CD8-positive, alpha-beta memory T cell (primary cell): ENCODE measurements around the gene SCN1A. TPM values are rescaled to one million over a fixed set of nuclear protein-coding genes. Genes with fewer than 3 reads are reported as not detected.
A peak's percentile ranks its signal among the peaks of the same experiment; 100 is the strongest.
"Not testable (repeated sequence)": the region's sequence is repeated elsewhere in the genome, so short reads cannot be mapped to it uniquely, and the experiment has no call there.

Source experiments
- CTCF ChIA-PET: fragments of 350-600 bp; sonication (Branson Sonifier 250); formaldehyde crosslinking; loops from one replicate; lab custom pipeline; 2021; ENCODE audit warnings: antibody characterized with exemption; lab: Charles Lee
- POLR2A ChIA-PET: fragments of 350-600 bp; sonication (Branson Sonifier 250); formaldehyde crosslinking; loops from one replicate; lab custom pipeline; 2021; ENCODE audit warnings: antibody characterized with exemption; lab: Charles Lee
- DNase-seq, 5 donors: peaks; one replicate each; pipeline versions ENCODE4 v3.0.0 to v3.0.0-alpha.2; 2020 to 2022; ENCODE audit warnings: mixed read lengths in 1 of 5
- H3K27ac ChIP-seq: one replicate; pipeline ENCODE4 v1.7.0; 2013; ENCODE audit warnings: low read depth, mild to moderate bottlenecking, low read length, moderate library complexity
- H3K27me3 ChIP-seq: 2 replicates; pipeline ENCODE4 v1.7.0; 2013; ENCODE audit warnings: low read length, mild to moderate bottlenecking; ENCODE audit not compliant: insufficient read depth, poor library complexity, severe bottlenecking
- H3K36me3 ChIP-seq: 2 replicates; pipeline ENCODE4 v1.7.0; 2013; ENCODE audit warnings: mild to moderate bottlenecking, low read length, moderate library complexity; ENCODE audit not compliant: insufficient read depth
- H3K4me1 ChIP-seq: 2 replicates; pipeline ENCODE4 v1.7.0; 2013; ENCODE audit warnings: mild to moderate bottlenecking, low read length, moderate library complexity; ENCODE audit not compliant: insufficient read depth
- H3K4me3 ChIP-seq: 2 replicates; pipeline ENCODE4 v1.7.0; 2013; ENCODE audit warnings: mild to moderate bottlenecking, low read length
- H3K9me3 ChIP-seq: 2 replicates; pipeline ENCODE4 v1.7.0; 2013; ENCODE audit warnings: mild to moderate bottlenecking, low read length
- H3K27ac Mint-ChIP-seq, 8 donors: one replicate each; pipeline ENCODE4 v1.8.0; 2020 to 2021; ENCODE audit warnings: mixed read lengths in 8 of 8, mild to moderate bottlenecking in 6 of 8, inconsistent platforms in 3 of 8, moderate library complexity in 3 of 8
- H3K27me3 Mint-ChIP-seq, 2 donors: one replicate each; pipeline ENCODE4 v1.8.0; 2020 to 2021; ENCODE audit warnings: mixed read lengths in 2 of 2, mild to moderate bottlenecking in 1 of 2, moderate library complexity in 1 of 2
- H3K36me3 Mint-ChIP-seq, 3 donors: one replicate each; pipeline ENCODE4 v1.8.0; 2020 to 2021; ENCODE audit warnings: mixed read lengths in 3 of 3, inconsistent platforms in 1 of 3, mild to moderate bottlenecking in 1 of 3
- H3K4me1 Mint-ChIP-seq, 3 donors: one replicate each; pipeline ENCODE4 v1.8.0; 2020 to 2021; ENCODE audit warnings: mixed read lengths in 3 of 3, inconsistent platforms in 1 of 3, mild to moderate bottlenecking in 1 of 3
- H3K4me3 Mint-ChIP-seq, 7 donors: one replicate each; pipeline ENCODE4 v1.8.0; 2020 to 2021; ENCODE audit warnings: mixed read lengths in 7 of 7, mild to moderate bottlenecking in 6 of 7, moderate library complexity in 4 of 7, inconsistent platforms in 2 of 7
- H3K9me3 Mint-ChIP-seq, 5 donors: one replicate each; pipeline ENCODE4 v1.8.0; 2020 to 2022; ENCODE audit warnings: mixed read lengths in 5 of 5, mild to moderate bottlenecking in 3 of 5, moderate library complexity in 2 of 5, inconsistent platforms in 1 of 5
- polyA plus RNA-seq: library from polyadenylated mRNA; unstranded; fragments of 300-500 nt; fragmentation: Illumina TruSeq; gene quantifications from one replicate; pipeline ENCODE4 v1.2.3, GENCODE V29; 2021
- total RNA-seq, 2 experiments: library from RNA; stranded (reverse); gene quantifications; one replicate each; pipeline ENCODE4 v1.2.3, GENCODE V29; 2021

SCN1A gene
- total and polyA plus RNA-seq, 3 experiments from 2014 or later: not detected

- no peak for DNase-seq
- no peaks in the 10 kb centered on the region for H3K27me3 ChIP-seq
- no peak overlapping the region for H3K4me3 ChIP-seq
- Mint-ChIP-seq H3K4me1 (no peaks in the 10 kb centered on the region), H3K36me3 (no peaks in the 10 kb centered on the region), H3K27me3 (peaks cover 13 to 31% of the 10 kb centered on the region in 2 donors), H3K27ac (no peak overlapping the region), H3K9me3 (no peaks in the 10 kb centered on the region), H3K4me3 (no peak overlapping the region)
- ChIA-PET CTCF (no interaction called here), POLR2A (no interaction called here)
- H3K36me3 ChIP-seq: no peaks in the 10 kb centered on the region
- H3K9me3 ChIP-seq: no peaks in the 10 kb centered on the region
- no peak overlapping the region for H3K27ac ChIP-seq
- no peaks in the 10 kb centered on the region for H3K4me1 ChIP-seq
Measured at GRCh38 chr2:165985120-165985519, 142.7 kb downstream of the SCN1A start.

GRCh38 chr2:165972161-165972560, 155.7 kb downstream of the SCN1A start:
- H3K4me1 Mint-ChIP-seq, H3K4me1 ChIP-seq, DNase-seq, H3K36me3 ChIP-seq, POLR2A ChIA-PET, H3K9me3 ChIP-seq, H3K27ac ChIP-seq, H3K4me3 ChIP-seq, H3K4me3 Mint-ChIP-seq, H3K27ac Mint-ChIP-seq, H3K36me3 Mint-ChIP-seq, H3K27me3 ChIP-seq, CTCF ChIA-PET, H3K9me3 Mint-ChIP-seq: not testable (repeated sequence)
- peaks cover 14 to 53% of the 10 kb centered on the region in 2 donors for H3K27me3 Mint-ChIP-seq

- Mint-ChIP-seq H3K27ac (no peak overlapping the region), H3K9me3 (no peaks in the 10 kb centered on the region), H3K27me3 (peaks cover 16 to 53% of the 10 kb centered on the region in 2 donors), H3K4me3 (no peak overlapping the region), H3K36me3 (peaks cover 0 to 2% (median under 1%) of the 10 kb centered on the region in 3 donors), H3K4me1 (peaks cover 0 to 2% (median 0%) of the 10 kb centered on the region in 3 donors)
- Histone ChIP-seq H3K9me3 (no peaks in the 10 kb centered on the region), H3K27me3 (no peaks in the 10 kb centered on the region), H3K4me3 (no peak overlapping the region), H3K27ac (no peak overlapping the region), H3K36me3 (no peaks in the 10 kb centered on the region), H3K4me1 (no peaks in the 10 kb centered on the region)
- ChIA-PET POLR2A (no interaction called here), CTCF (no interaction called here)
- no peak for DNase-seq
Measured at GRCh38 chr2:165970663-165971062, 157.2 kb downstream of the SCN1A start.

- Mint-ChIP-seq H3K4me3 (no peak overlapping the region), H3K4me1 (peaks cover 0 to 2% (median 0%) of the 10 kb centered on the region in 3 donors), H3K27ac (no peak overlapping the region), H3K27me3 (peaks cover 15 to 50% of the 10 kb centered on the region in 2 donors), H3K9me3 (no peaks in the 10 kb centered on the region), H3K36me3 (peaks cover 0 to 2% (median 0%) of the 10 kb centered on the region in 3 donors)
- ChIA-PET POLR2A (no interaction called here), CTCF (no interaction called here)
- H3K27ac ChIP-seq: no peak overlapping the region
- H3K4me3 ChIP-seq: no peak overlapping the region
- DNase-seq: no peak
- no peaks in the 10 kb centered on the region for H3K36me3 ChIP-seq
- H3K27me3 ChIP-seq: no peaks in the 10 kb centered on the region
- no peaks in the 10 kb centered on the region for H3K4me1 ChIP-seq
- H3K9me3 ChIP-seq: no peaks in the 10 kb centered on the region
Measured at GRCh38 chr2:165969227-165969626, 158.6 kb downstream of the SCN1A start.

GRCh38 chr2:165967746-165968145, 160.1 kb downstream of the SCN1A start:
- H3K9me3 Mint-ChIP-seq: no peaks in the 10 kb centered on the region
- DNase-seq: no peak
- Histone ChIP-seq H3K4me1 (no peaks in the 10 kb centered on the region), H3K36me3 (no peaks in the 10 kb centered on the region), H3K27me3 (no peaks in the 10 kb centered on the region), H3K4me3 (no peak overlapping the region), H3K9me3 (no peaks in the 10 kb centered on the region), H3K27ac (no peak overlapping the region)
- ChIA-PET POLR2A (no interaction called here), CTCF (no interaction called here)
- peaks cover 11 to 44% of the 10 kb centered on the region in 2 donors for H3K27me3 Mint-ChIP-seq
- peaks cover 0 to 2% (median 0%) of the 10 kb centered on the region in 3 donors for H3K4me1 Mint-ChIP-seq
- H3K4me3 Mint-ChIP-seq: no peak overlapping the region
- H3K36me3 Mint-ChIP-seq: peaks cover 0 to 2% (median 0%) of the 10 kb centered on the region in 3 donors
- no peak overlapping the region for H3K27ac Mint-ChIP-seq

- CTCF ChIA-PET: interaction anchor here (0.8 kb wide), 1 partner anchor 9 kb away, joined by 3 read pairs; the partner anchor contains the start of gene TTC21B
- POLR2A ChIA-PET: no interaction called here
- no peaks in the 10 kb centered on the region for H3K36me3 Mint-ChIP-seq
- H3K4me1 ChIP-seq: no peaks in the 10 kb centered on the region
- no peak overlapping the region for H3K27ac ChIP-seq
- H3K4me3 Mint-ChIP-seq: no peak overlapping the region
- H3K4me3 ChIP-seq: no peak overlapping the region
- DNase-seq: no peak
- H3K27me3 Mint-ChIP-seq: no peaks in the 10 kb centered on the region
- no peaks in the 10 kb centered on the region for H3K36me3 ChIP-seq
- H3K9me3 ChIP-seq: no peaks in the 10 kb centered on the region
- no peaks in the 10 kb centered on the region for H3K4me1 Mint-ChIP-seq
- no peak overlapping the region for H3K27ac Mint-ChIP-seq
- no peaks in the 10 kb centered on the region for H3K27me3 ChIP-seq
- H3K9me3 Mint-ChIP-seq: no peaks in the 10 kb centered on the region
Measured at GRCh38 chr2:165961818-165962217, 166.0 kb downstream of the SCN1A start.

- no peaks in the 10 kb centered on the region for H3K27me3 Mint-ChIP-seq
- H3K27ac ChIP-seq: no peak overlapping the region
- no peak overlapping the region for H3K4me3 ChIP-seq
- DNase-seq: no peak
- POLR2A ChIA-PET: no interaction called here
- peak overlapping the region in 1 of 7 donors; percentile 0 for H3K4me3 Mint-ChIP-seq
- H3K27me3 ChIP-seq: no peaks in the 10 kb centered on the region
- H3K36me3 Mint-ChIP-seq: no peaks in the 10 kb centered on the region
- H3K9me3 ChIP-seq: no peaks in the 10 kb centered on the region
- H3K9me3 Mint-ChIP-seq: no peaks in the 10 kb centered on the region
- peaks cover 4 to 13% (median 10%) of the 10 kb centered on the region in 3 donors for H3K4me1 Mint-ChIP-seq
- CTCF ChIA-PET: no interaction called here
- H3K4me1 ChIP-seq: peaks cover 10% of the 10 kb centered on the region
- H3K27ac Mint-ChIP-seq: no peak overlapping the region
- H3K36me3 ChIP-seq: no peaks in the 10 kb centered on the region
Measured at GRCh38 chr2:165959371-165959770, 168.4 kb downstream of the SCN1A start.

- Mint-ChIP-seq H3K27me3 (no peaks in the 10 kb centered on the region), H3K9me3 (no peaks in the 10 kb centered on the region), H3K27ac (no peak overlapping the region), H3K4me1 (peaks cover 4 to 17% (median 10%) of the 10 kb centered on the region in 3 donors), H3K4me3 (peak overlapping the region in 1 of 7 donors; percentile 14), H3K36me3 (no peaks in the 10 kb centered on the region)
- ChIA-PET CTCF (no interaction called here), POLR2A (interaction anchor here (0.6 kb wide), 1 partner anchor 12 kb away, joined by 3 read pairs; no protein-coding TSS in a partner anchor)
- no peaks in the 10 kb centered on the region for H3K9me3 ChIP-seq
- H3K4me1 ChIP-seq: peaks cover 13% of the 10 kb centered on the region
- H3K36me3 ChIP-seq: no peaks in the 10 kb centered on the region
- DNase-seq: no peak
- no peak overlapping the region for H3K27ac ChIP-seq
- H3K4me3 ChIP-seq: no peak overlapping the region
- H3K27me3 ChIP-seq: no peaks in the 10 kb centered on the region
Measured at GRCh38 chr2:165958313-165958960, 169.4 kb downstream of the SCN1A start.
